Measurements from ENCODE around the gene SPEG. TPM values are rescaled to one million over a fixed set of nuclear protein-coding genes. Genes with fewer than 3 reads are reported as not detected.

Gene SPEG
- total RNA-seq, 1 experiment from 2014 or later = 12.6 TPM

DNA sequence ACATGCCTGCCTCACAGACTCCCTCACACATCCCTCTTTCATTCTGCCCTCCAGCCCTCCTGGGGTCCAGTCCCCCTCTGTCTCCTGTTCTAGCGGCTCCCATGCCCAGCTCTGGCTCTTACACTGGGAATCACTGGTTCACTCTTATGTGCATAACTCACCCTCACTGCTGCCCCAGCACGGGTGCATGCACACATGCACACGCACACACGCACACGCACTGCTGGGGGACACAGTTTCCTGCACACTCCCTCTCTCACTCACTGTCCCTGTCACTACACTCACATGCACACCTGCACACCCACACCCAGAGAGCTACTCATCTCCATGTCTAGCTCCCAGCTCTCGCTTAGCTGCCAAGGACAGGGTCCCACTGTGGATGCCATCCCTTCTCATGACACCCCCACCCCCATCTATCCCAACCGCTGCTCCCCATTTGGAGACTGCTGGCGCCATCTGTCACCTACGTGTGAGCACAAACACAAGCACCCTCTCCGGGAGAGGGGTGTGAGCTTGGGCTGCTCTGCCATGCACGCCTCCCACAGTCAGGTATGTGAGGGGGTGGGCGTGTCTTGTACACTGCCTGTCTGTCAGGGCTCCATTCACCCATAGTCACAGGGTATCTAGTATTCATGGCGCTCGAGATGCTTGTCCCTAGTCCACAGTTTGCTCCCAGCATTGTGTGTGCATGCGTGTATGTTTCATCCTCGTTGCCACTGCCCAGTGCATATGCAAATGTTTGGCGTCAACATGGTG, 81.4 kb downstream of the SPEG start:
- peaks cover 26% of the 10 kb centered on the region for H3K27me3 ChIP-seq
- no peaks in the 10 kb centered on the region for H3K9me3 ChIP-seq
- DNase-seq = no peak
- no peak overlapping the region for H3K4me3 ChIP-seq
- H3K36me3 ChIP-seq = no peaks in the 10 kb centered on the region

GRCh38 chr2:219516888-219517287, 82.2 kb downstream of the SPEG start:
- DNase-seq = no peak
- H3K27me3 ChIP-seq = peaks cover 26% of the 10 kb centered on the region
- no peaks in the 10 kb centered on the region for H3K36me3 ChIP-seq
- no peaks in the 10 kb centered on the region for H3K9me3 ChIP-seq
- H3K4me3 ChIP-seq = no peak overlapping the region

GRCh38 chr2:219517954-219518778, 83.5 kb downstream of the SPEG start:
- no peak for DNase-seq
- H3K9me3 ChIP-seq = no peaks in the 10 kb centered on the region
- H3K27me3 ChIP-seq = peaks cover 13% of the 10 kb centered on the region; the same call in 1 of the 2 replicates
- no peaks in the 10 kb centered on the region for H3K36me3 ChIP-seq
- H3K4me3 ChIP-seq = no peak overlapping the region

- Histone ChIP-seq H3K9me3 (no peaks in the 10 kb centered on the region), H3K4me3 (no peak overlapping the region), H3K27me3 (peaks cover 1% of the 10 kb centered on the region; the same call in 1 of the 2 replicates), H3K36me3 (no peaks in the 10 kb centered on the region)
- no peak for DNase-seq
Measured at GRCh38 chr2:219519526-219519916, 84.9 kb downstream of the SPEG start.

GRCh38 chr2:219520079-219520478, 85.4 kb downstream of the SPEG start:
- Histone ChIP-seq H3K4me3 (no peak overlapping the region), H3K9me3 (no peaks in the 10 kb centered on the region), H3K36me3 (no peaks in the 10 kb centered on the region), H3K27me3 (no peaks in the 10 kb centered on the region; the same call in 1 of the 2 replicates)
- no peak for DNase-seq

GRCh38 chr2:219521066-219521880, 86.6 kb downstream of the SPEG start:
- Histone ChIP-seq H3K27me3 (no peaks in the 10 kb centered on the region; the same call in 1 of the 2 replicates), H3K9me3 (no peaks in the 10 kb centered on the region), H3K4me3 (no peak overlapping the region), H3K36me3 (no peaks in the 10 kb centered on the region)
- peak; percentile 54 for DNase-seq

GRCh38 chr2:219522111-219523030, 87.7 kb downstream of the SPEG start:
- Histone ChIP-seq H3K27me3 (no peaks in the 10 kb centered on the region; the same call in 1 of the 2 replicates), H3K4me3 (no peak overlapping the region), H3K36me3 (no peaks in the 10 kb centered on the region), H3K9me3 (no peaks in the 10 kb centered on the region)
- DNase-seq = peak; percentile 63

DNA sequence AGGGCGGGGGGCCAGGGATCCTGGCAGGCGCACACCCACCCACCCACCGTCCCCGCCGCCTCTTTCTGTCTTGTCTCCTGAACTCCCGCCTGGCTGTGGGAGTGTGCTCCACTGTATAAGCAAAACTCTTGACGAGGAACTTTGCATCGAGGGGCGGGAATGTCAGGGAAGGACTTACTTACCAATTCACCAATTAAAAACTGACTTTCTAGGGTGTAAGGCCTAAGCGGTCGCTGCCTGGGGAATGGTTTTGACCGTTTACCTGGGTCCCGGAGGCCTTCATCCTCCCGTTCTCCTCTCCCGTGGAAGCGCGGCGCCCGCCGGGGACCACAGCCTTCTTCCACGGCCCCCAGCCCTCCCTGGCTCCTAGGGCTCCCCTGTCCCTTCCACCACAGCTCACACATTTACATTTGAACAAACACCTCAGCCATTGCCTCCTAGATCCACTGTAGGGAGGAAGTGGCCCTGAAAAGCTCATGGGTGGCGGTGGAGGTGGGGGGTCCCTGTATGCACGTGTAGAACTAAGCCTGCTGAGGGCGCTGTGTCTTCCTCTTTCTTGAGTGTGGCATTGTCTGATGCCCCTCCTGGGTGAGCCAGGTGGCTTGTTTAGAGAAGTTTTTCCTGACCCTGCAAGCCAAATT, 88.5 kb downstream of the SPEG start:
- no peak overlapping the region for H3K4me3 ChIP-seq
- H3K27me3 ChIP-seq = no peaks in the 10 kb centered on the region; the same call in 1 of the 2 replicates
- H3K36me3 ChIP-seq = no peaks in the 10 kb centered on the region
- no peak for DNase-seq
- no peaks in the 10 kb centered on the region for H3K9me3 ChIP-seq

GRCh38 chr2:219524817-219525216, 90.2 kb downstream of the SPEG start:
- peaks cover 7% of the 10 kb centered on the region for H3K27me3 ChIP-seq
- H3K9me3 ChIP-seq = no peaks in the 10 kb centered on the region
- H3K4me3 ChIP-seq = no peak overlapping the region
- no peak for DNase-seq
- no peaks in the 10 kb centered on the region for H3K36me3 ChIP-seq

DNA sequence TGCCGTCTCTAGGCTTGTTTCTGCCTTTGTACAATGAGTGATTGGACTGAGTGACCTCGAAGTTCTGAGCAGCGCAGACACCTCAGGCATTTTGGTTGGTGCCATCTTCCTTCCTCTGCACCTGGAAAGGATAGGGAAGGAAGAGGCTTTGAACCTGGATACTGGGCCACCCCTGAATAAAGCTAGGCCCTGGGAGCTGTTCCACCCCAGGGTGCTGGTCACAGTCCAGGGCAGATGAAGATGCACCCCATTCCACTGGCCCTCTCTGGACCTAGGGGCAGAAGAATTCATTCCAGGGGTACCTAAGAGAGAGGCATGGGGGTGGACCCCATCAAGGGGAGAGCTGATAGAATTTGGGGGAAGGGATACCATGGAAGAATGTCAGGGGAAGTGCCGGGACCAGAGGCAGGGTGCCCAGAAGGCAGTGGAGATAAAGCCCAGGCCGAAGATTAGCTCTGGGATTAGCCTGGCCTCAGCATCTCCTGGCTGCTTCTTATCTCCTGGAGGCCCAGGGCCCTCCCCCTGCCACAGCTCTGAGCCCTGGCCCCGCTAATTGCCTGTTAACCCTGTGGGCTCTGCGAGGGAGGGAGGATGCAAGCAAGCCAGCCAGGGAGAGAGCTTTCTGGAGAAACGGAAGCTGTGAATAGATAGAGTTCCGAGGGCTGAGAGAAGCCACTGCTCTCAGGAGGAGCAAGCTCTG, 91.0 kb downstream of the SPEG start:
- Histone ChIP-seq H3K4me3 (no peak overlapping the region), H3K9me3 (no peaks in the 10 kb centered on the region), H3K36me3 (no peaks in the 10 kb centered on the region), H3K27me3 (peaks cover 12% of the 10 kb centered on the region)
- DNase-seq = no peak

DNA sequence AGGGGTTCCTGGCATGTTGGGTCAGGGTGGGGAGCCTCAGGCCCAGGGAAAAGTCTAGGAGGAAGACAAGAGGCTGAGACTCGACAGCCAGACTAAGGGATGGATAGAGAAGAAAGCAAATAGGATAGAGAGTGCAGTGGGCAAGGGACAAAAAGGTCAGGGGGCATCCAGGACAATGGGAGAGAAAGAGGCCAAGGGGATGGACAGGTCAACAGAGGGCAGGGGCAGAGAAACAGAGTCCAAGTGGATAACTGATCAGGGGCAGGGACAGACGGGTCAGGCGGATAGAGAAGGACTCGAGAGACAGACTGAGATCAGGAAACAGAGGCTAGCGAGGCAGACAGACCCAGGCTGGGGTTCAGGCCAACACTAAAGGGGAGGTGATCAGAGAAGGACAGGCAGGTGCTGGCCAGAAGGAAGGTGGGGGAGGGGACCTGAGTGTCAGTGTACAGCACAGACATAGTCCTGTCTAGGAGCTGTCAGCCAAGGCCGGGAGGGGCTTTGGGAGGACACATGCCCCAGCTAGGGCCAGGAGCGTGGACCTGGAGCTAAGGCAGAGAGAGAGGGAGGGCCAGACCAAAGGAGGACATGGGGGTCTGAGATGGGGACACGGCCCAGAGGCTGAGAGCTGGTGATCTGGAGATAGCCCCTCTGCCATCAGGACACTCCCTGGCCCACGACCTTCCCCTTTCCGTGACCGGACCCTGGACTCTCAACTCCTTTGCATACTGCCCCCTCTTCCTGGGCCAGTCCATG, 91.9 kb downstream of the SPEG start:
- no peaks in the 10 kb centered on the region for H3K36me3 ChIP-seq
- H3K27me3 ChIP-seq = peaks cover 12% of the 10 kb centered on the region
- H3K9me3 ChIP-seq = no peaks in the 10 kb centered on the region
- no peak overlapping the region for H3K4me3 ChIP-seq
- no peak for DNase-seq

GRCh38 chr2:219527076-219527394, 92.4 kb downstream of the SPEG start:
- H3K36me3 ChIP-seq = no peaks in the 10 kb centered on the region
- DNase-seq = no peak
- H3K9me3 ChIP-seq = no peaks in the 10 kb centered on the region
- no peak overlapping the region for H3K4me3 ChIP-seq
- H3K27me3 ChIP-seq = peaks cover 12% of the 10 kb centered on the region

DNA sequence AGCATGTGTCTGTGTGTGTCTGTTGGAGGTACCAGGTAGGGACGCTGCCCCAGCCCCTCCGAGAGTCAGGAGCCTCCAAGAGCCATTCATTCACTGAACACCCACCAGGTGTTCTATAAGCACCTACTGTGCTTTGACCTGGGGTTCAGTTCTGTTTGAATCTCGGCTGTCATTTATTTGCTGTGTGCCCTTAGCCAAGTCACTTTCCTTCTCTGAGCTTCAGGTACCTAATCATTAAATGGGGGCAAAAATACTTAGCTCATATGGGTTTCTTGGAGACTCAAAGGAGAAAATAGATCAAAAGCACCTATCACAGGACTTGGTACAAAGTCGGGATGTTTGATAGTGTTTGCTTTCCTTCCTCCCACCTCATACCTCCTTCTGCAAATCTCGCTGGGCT, 92.8 kb downstream of the SPEG start:
- H3K4me3 ChIP-seq = no peak overlapping the region
- no peaks in the 10 kb centered on the region for H3K9me3 ChIP-seq
- H3K36me3 ChIP-seq = no peaks in the 10 kb centered on the region
- peaks cover 12% of the 10 kb centered on the region for H3K27me3 ChIP-seq
- DNase-seq = no peak

DNA sequence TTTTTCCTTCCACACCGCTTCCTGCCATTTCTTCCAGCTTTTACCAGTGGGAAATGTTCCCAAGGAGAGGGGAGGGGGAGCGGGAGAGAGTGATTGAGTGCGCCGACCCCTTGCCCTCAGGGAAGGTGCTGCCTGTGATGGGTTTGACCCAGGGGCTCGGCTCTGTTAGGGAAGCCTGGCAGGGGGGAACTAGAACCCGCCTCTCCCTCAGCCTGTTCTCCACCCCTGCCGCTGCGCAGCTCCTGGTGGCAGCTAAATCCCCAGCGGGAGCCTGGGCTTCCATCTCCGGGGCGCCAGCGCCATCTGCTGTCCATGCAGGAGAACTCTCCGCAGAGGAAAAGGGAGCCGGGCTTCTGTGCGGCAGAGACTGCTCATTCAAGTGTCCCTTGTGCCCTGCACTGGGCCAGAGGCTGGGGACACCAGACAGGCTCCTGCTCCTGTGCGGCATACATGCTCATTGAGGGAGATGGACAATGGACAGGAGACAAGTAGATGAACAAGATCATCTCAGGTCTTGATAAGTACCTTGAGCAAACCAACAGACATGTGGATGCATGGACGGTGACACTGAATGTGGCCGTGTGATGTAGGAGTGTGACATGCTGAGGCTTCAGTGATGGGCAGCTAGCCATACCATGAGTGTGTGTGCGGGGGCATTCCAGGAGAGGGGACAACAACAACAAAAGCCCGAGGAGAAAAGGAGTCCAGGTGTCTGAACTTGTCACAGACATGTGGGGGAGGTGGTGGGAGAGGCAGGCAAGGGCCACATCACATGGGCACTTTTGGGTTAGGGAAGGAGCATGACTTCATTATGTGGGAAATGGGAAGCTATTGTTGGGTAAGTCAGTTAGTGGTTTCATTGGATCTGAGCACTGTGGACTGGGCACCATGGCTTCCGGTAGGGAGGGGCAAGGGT, 95.7 kb downstream of the SPEG start:
- peaks cover 12% of the 10 kb centered on the region for H3K27me3 ChIP-seq
- DNase-seq = peak; percentile 77
- H3K36me3 ChIP-seq = no peaks in the 10 kb centered on the region
- H3K9me3 ChIP-seq = no peaks in the 10 kb centered on the region
- no peak overlapping the region for H3K4me3 ChIP-seq
